ENCODE measurements around the gene CDC73.
"Not testable (repeated sequence)": the region's sequence is repeated elsewhere in the genome, so short reads cannot be mapped to it uniquely, and the experiment has no call there.

Gene CDC73

GRCh38 chr1:193105821-193106177 lies 16.0 kb upstream of the CDC73 start:
- H3K4me3 ChIP-seq (ENCODE audit: low read length), result peak overlapping the region; percentile 96
- TF ChIP-seq ZNF274 (IDR thresholded peaks at IDR 0.05; ENCODE audit: low read depth, low read length), result no peak

- no peak overlapping the region for H3K4me3 ChIP-seq (ENCODE audit: low read length)
- no peak for TF ChIP-seq ZNF274 (IDR thresholded peaks at IDR 0.05; ENCODE audit: low read depth, low read length)
Observed at GRCh38 chr1:193108471-193108870, 13.4 kb upstream of the CDC73 start.

GRCh38 chr1:193109619-193110018 lies 12.2 kb upstream of the CDC73 start:
- TF ChIP-seq ZNF274 (IDR thresholded peaks at IDR 0.05; ENCODE audit: low read depth, low read length), result no peak
- H3K4me3 ChIP-seq (ENCODE audit: low read length), result no peak overlapping the region

GRCh38 chr1:193110246-193110645 lies 11.6 kb upstream of the CDC73 start:
- no peak overlapping the region for H3K4me3 ChIP-seq (ENCODE audit: low read length)
- no peak for TF ChIP-seq ZNF274 (IDR thresholded peaks at IDR 0.05; ENCODE audit: low read depth, low read length)

- no peak for TF ChIP-seq ZNF274 (IDR thresholded peaks at IDR 0.05; ENCODE audit: low read depth, low read length)
- H3K4me3 ChIP-seq (ENCODE audit: low read length), result no peak overlapping the region
Observed at GRCh38 chr1:193110864-193111263, 11.0 kb upstream of the CDC73 start.

GRCh38 chr1:193111641-193112090 lies 10.2 kb upstream of the CDC73 start:
- no peak overlapping the region for H3K4me3 ChIP-seq (ENCODE audit: low read length)
- no peak for TF ChIP-seq ZNF274 (IDR thresholded peaks at IDR 0.05; ENCODE audit: low read depth, low read length)

GRCh38 chr1:193113258-193113991 lies 8.4 kb upstream of the CDC73 start:
- no peak overlapping the region for H3K4me3 ChIP-seq (ENCODE audit: low read length)
- no peak for TF ChIP-seq ZNF274 (IDR thresholded peaks at IDR 0.05; ENCODE audit: low read depth, low read length)

GRCh38 chr1:193113992-193114332 lies 7.9 kb upstream of the CDC73 start:
- TF ChIP-seq ZNF274 (IDR thresholded peaks at IDR 0.05; ENCODE audit: low read depth, low read length), result no peak
- no peak overlapping the region for H3K4me3 ChIP-seq (ENCODE audit: low read length)

GRCh38 chr1:193114485-193115095 lies 7.2 kb upstream of the CDC73 start:
- no peak overlapping the region for H3K4me3 ChIP-seq (ENCODE audit: low read length)
- TF ChIP-seq ZNF274 (IDR thresholded peaks at IDR 0.05; ENCODE audit: low read depth, low read length), result no peak

GRCh38 chr1:193115629-193116227 lies 6.1 kb upstream of the CDC73 start:
- no peak for TF ChIP-seq ZNF274 (IDR thresholded peaks at IDR 0.05; ENCODE audit: low read depth, low read length)

GRCh38 chr1:193117167-193117566 lies 4.7 kb upstream of the CDC73 start:
- H3K4me3 ChIP-seq (ENCODE audit: low read length), result not testable (repeated sequence)

More at GRCh38 chr1:193115629-193116227, 6.1 kb upstream of the CDC73 start:
- no peak overlapping the region for H3K4me3 ChIP-seq (ENCODE audit: low read length)

- H3K4me3 ChIP-seq (ENCODE audit: low read length), result no peak overlapping the region
- no peak for TF ChIP-seq ZNF274 (IDR thresholded peaks at IDR 0.05; ENCODE audit: low read depth, low read length)
Observed at GRCh38 chr1:193118194-193118593, 3.6 kb upstream of the CDC73 start.

GRCh38 chr1:193118803-193119730 lies 2.8 kb upstream of the CDC73 start:
- TF ChIP-seq ZNF274 (IDR thresholded peaks at IDR 0.05; ENCODE audit: low read depth, low read length), result no peak
- H3K4me3 ChIP-seq (ENCODE audit: low read length), result no peak overlapping the region

GRCh38 chr1:193120604-193121166 lies 1.1 kb upstream of the CDC73 start:
- H3K4me3 ChIP-seq (ENCODE audit: low read length), result peak overlapping the region; percentile 71; the same call in 1 of the 2 replicates
- TF ChIP-seq ZNF274 (IDR thresholded peaks at IDR 0.05; ENCODE audit: low read depth, low read length), result no peak

Data from GM08714 (cell line).